ENCODE data around the gene DYNC2I2.

GRCh38 chr9:128637656-128638055 lies 19.0 kb downstream of the DYNC2I2 start:
- TF ChIP-seq, protein P1, sequence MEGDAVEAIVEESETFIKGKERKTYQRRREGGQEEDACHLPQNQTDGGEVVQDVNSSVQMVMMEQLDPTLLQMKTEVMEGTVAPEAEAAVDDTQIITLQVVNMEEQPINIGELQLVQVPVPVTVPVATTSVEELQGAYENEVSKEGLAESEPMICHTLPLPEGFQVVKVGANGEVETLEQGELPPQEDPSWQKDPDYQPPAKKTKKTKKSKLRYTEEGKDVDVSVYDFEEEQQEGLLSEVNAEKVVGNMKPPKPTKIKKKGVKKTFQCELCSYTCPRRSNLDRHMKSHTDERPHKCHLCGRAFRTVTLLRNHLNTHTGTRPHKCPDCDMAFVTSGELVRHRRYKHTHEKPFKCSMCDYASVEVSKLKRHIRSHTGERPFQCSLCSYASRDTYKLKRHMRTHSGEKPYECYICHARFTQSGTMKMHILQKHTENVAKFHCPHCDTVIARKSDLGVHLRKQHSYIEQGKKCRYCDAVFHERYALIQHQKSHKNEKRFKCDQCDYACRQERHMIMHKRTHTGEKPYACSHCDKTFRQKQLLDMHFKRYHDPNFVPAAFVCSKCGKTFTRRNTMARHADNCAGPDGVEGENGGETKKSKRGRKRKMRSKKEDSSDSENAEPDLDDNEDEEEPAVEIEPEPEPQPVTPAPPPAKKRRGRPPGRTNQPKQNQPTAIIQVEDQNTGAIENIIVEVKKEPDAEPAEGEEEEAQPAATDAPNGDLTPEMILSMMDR (IDR thresholded peaks at IDR 0.05) = no peak
- no peak for TF ChIP-seq POLR2A (IDR thresholded peaks at IDR 0.05)

Data from adrenal gland (tissue), 5 donors.